Peyer's patch (tissue), 4 donors: ENCODE measurements around the gene LARP4B.

Experiments used
- CTCF ChIP-seq, 6 experiments: fragments of 450-650 bp in 4 of 6; fragments of 200-600 bp in 2 of 6; sonication (generic) in 1 of 6; IDR thresholded peaks; one replicate each; pipeline ENCODE4 v1.5.1; 2017 to 2019; ENCODE audit warnings: antibody characterized with exemption in 6 of 6, mild to moderate bottlenecking in 3 of 6, moderate library complexity in 1 of 6
- POLR2A ChIP-seq, 2 donors: fragments of 450-650 bp; IDR thresholded peaks; one replicate each; pipeline ENCODE4 v1.5.1; 2017; ENCODE audit warnings: antibody characterized with exemption in 2 of 2, mild to moderate bottlenecking in 2 of 2, moderate library complexity in 2 of 2

GRCh38 chr10:876438-876837, 55.1 kb downstream of the LARP4B start:
- TF ChIP-seq CTCF (IDR thresholded peaks at IDR 0.05) (no peak), POLR2A (IDR thresholded peaks at IDR 0.05) (no peak)
